WTC11 (cell line): Measurements from ENCODE around the gene SAFB2. TPM values are rescaled to one million over a fixed set of nuclear protein-coding genes. Genes with fewer than 3 reads are reported as not detected.

Source experiments
- ATAC-seq: fragments of 200-7000 bp; cut with Tn5 transposase; 2 replicates; pipeline ENCODE4 v1.10.0; 2021; ENCODE audit warnings: mild to moderate bottlenecking, moderate library complexity
- CTCF ChIA-PET: fragments of 300-600 bp; sonication (Branson Sonifier 250); formaldehyde crosslinking; loops from one replicate; lab custom pipeline; 2021; ENCODE audit warnings: antibody characterized with exemption; lab: Charles Lee
- POLR2A ChIA-PET: fragments of 350-600 bp; sonication (Branson Sonifier 250); formaldehyde crosslinking; loops from one replicate; lab custom pipeline; 2021; ENCODE audit warnings: antibody characterized with exemption; lab: Charles Lee
- DNase-seq: peaks from one replicate; pipeline ENCODE4 v3.0.0; 2021; ENCODE audit warnings: low spot score
- H3K27ac Mint-ChIP-seq: 2 replicates; pipeline ENCODE4 v1.8.0; 2021; ENCODE audit warnings: mixed read lengths
- H3K27me3 Mint-ChIP-seq: 2 replicates; pipeline ENCODE4 v1.8.0; 2021; ENCODE audit warnings: low read depth, mild to moderate bottlenecking, moderate library complexity, mixed read lengths
- H3K36me3 Mint-ChIP-seq: 2 replicates; pipeline ENCODE4 v1.8.0; 2021; ENCODE audit warnings: mixed read lengths
- H3K4me1 Mint-ChIP-seq: 2 replicates; pipeline ENCODE4 v1.8.0; 2022; ENCODE audit warnings: mixed read lengths
- H3K4me3 Mint-ChIP-seq: 2 replicates; pipeline ENCODE4 v1.8.0; 2021; ENCODE audit warnings: mild to moderate bottlenecking, moderate library complexity, mixed read lengths
- H3K9me3 Mint-ChIP-seq: 2 replicates; pipeline ENCODE4 v1.8.0; 2021; ENCODE audit warnings: mixed read lengths
- AFF4 ChIP-seq: sonication (generic); formaldehyde crosslinking; IDR thresholded peaks from 2 replicates; pipeline ENCODE4 v1.8.1; 2023; ENCODE audit warnings: mild to moderate bottlenecking, missing genetic modification reagents, borderline replicate concordance
- ARID4B ChIP-seq: sonication (generic); formaldehyde crosslinking; IDR thresholded peaks from 2 replicates; pipeline ENCODE4 v1.8.0; 2023; ENCODE audit warnings: missing genetic modification reagents, mild to moderate bottlenecking, borderline replicate concordance
- ATF2 ChIP-seq: sonication (generic); formaldehyde crosslinking; IDR thresholded peaks from 2 replicates; pipeline ENCODE4 v1.8.1; 2022; ENCODE audit warnings: low read depth, missing genetic modification reagents, borderline replicate concordance
- CDX4 ChIP-seq: fragments of 250-450 bp; sonication (Bioruptor Pico); IDR thresholded peaks from 2 replicates; pipeline ENCODE4 v1.9.0; 2021; ENCODE audit warnings: moderate library complexity, mild to moderate bottlenecking, inconsistent platforms, borderline replicate concordance
- ELF4 ChIP-seq: sonication (generic); formaldehyde crosslinking; IDR thresholded peaks from 2 replicates; pipeline ENCODE4 v1.8.1; 2022; ENCODE audit warnings: low read depth, mild to moderate bottlenecking, moderate library complexity, missing genetic modification reagents
- ETV6 ChIP-seq: sonication (generic); formaldehyde crosslinking; IDR thresholded peaks from 2 replicates; pipeline ENCODE4 v1.8.1; 2022; ENCODE audit warnings: mild to moderate bottlenecking, missing genetic modification reagents
- FOXJ3 ChIP-seq: sonication (generic); formaldehyde crosslinking; IDR thresholded peaks from 2 replicates; pipeline ENCODE4 v1.9.0; 2021; ENCODE audit warnings: missing genetic modification reagents, mild to moderate bottlenecking, borderline replicate concordance
- GABPB1 ChIP-seq: sonication (generic); formaldehyde crosslinking; IDR thresholded peaks from 2 replicates; pipeline ENCODE4 v1.8.1; 2023; ENCODE audit warnings: mild to moderate bottlenecking, missing genetic modification reagents
- IRF2 ChIP-seq: sonication (generic); formaldehyde crosslinking; IDR thresholded peaks from 2 replicates; pipeline ENCODE4 v1.8.0; 2022; ENCODE audit warnings: low read depth, missing genetic modification reagents, borderline replicate concordance
- KAT7 ChIP-seq: sonication (generic); formaldehyde crosslinking; IDR thresholded peaks from 2 replicates; pipeline ENCODE4 v1.8.1; 2023; ENCODE audit warnings: missing genetic modification reagents, mild to moderate bottlenecking, borderline replicate concordance
- NFATC4 ChIP-seq: fragments of 250-450 bp; sonication (Bioruptor Pico); IDR thresholded peaks from 2 replicates; pipeline ENCODE4 v1.9.0; 2021; ENCODE audit warnings: mild to moderate bottlenecking
- NR2C2 ChIP-seq: sonication (generic); formaldehyde crosslinking; IDR thresholded peaks from 2 replicates; pipeline ENCODE4 v1.8.0; 2022; ENCODE audit warnings: mild to moderate bottlenecking, missing genetic modification reagents
- PREB ChIP-seq: sonication (generic); formaldehyde crosslinking; IDR thresholded peaks from 2 replicates; pipeline ENCODE4 v1.8.1; 2022; ENCODE audit warnings: mild to moderate bottlenecking, missing genetic modification reagents, moderate library complexity, borderline replicate concordance
- SMAD4 ChIP-seq: sonication (generic); formaldehyde crosslinking; IDR thresholded peaks from 2 replicates; pipeline ENCODE4 v1.8.0; 2022; ENCODE audit warnings: mild to moderate bottlenecking, missing genetic modification reagents
- SP1 ChIP-seq: sonication (generic); formaldehyde crosslinking; conservative IDR thresholded peaks from 2 replicates; pipeline ENCODE4 v1.8.1; 2022; ENCODE audit warnings: missing genetic modification reagents
- ZBTB43 ChIP-seq: sonication (generic); formaldehyde crosslinking; IDR thresholded peaks from 2 replicates; pipeline ENCODE4 v1.8.1; 2023; ENCODE audit warnings: mild to moderate bottlenecking, missing genetic modification reagents
- ZNF232 ChIP-seq: sonication (generic); formaldehyde crosslinking; IDR thresholded peaks from 2 replicates; pipeline ENCODE4 v1.8.0; 2022; ENCODE audit warnings: mild to moderate bottlenecking, missing genetic modification reagents
- ZNF263 ChIP-seq: sonication (generic); formaldehyde crosslinking; IDR thresholded peaks from 2 replicates; pipeline ENCODE4 v1.8.1; 2022; ENCODE audit warnings: low read depth, mild to moderate bottlenecking, moderate library complexity, missing genetic modification reagents
- ZNF281 ChIP-seq: sonication (generic); formaldehyde crosslinking; IDR thresholded peaks from 2 replicates; pipeline ENCODE4 v1.8.0; 2023; ENCODE audit warnings: mild to moderate bottlenecking, missing genetic modification reagents
- ZNF423 ChIP-seq: fragments of 250-450 bp; sonication (Bioruptor Pico); IDR thresholded peaks from 2 replicates; pipeline ENCODE4 v2.1.2; 2022; ENCODE audit warnings: mild to moderate bottlenecking, moderate library complexity
- total RNA-seq: library from RNA; stranded (reverse); gene quantifications from 3 replicates; pipeline ENCODE4 v1.2.3, GENCODE V29; 2021

Gene SAFB2
- total RNA-seq, 1 experiment from 2014 or later: 100 TPM

- TF ChIP-seq ARID4B (CRISPR knock-in tag): no peak
- TF ChIP-seq FOXJ3: no peak
- TF ChIP-seq NR2C2 (CRISPR knock-in tag): no peak
- no peak for TF ChIP-seq ZNF232
- TF ChIP-seq GABPB1: no peak
- no peak for TF ChIP-seq ZNF263 (CRISPR knock-in tag)
- TF ChIP-seq ZNF423 (CRISPR knock-in tag): no peak
- TF ChIP-seq PREB (CRISPR knock-in tag): no peak
- no peak for TF ChIP-seq NFATC4
- no peak for TF ChIP-seq ZNF281
- TF ChIP-seq AFF4 (CRISPR knock-in tag): no peak
These were observed 21.8 kb downstream of the SAFB2 start (continued) for GRCh38 chr19:5600797-5601196.

- H3K4me1 Mint-ChIP-seq: no peaks in the 10 kb centered on the region
- peaks cover 79% of the 10 kb centered on the region for H3K36me3 Mint-ChIP-seq
- ATAC-seq (no peak), DNase-seq (no peak)
- ChIA-PET CTCF (no interaction called here), POLR2A (no interaction called here)
- H3K27ac Mint-ChIP-seq: no peak overlapping the region; the same call in 1 of the 2 replicates
- no peaks in the 10 kb centered on the region; the same call in 1 of the 2 replicates for H3K27me3 Mint-ChIP-seq
- H3K4me3 Mint-ChIP-seq: no peak overlapping the region
- H3K9me3 Mint-ChIP-seq: no peaks in the 10 kb centered on the region
- TF ChIP-seq SMAD4 (CRISPR knock-in tag) (no peak), ZBTB43 (CRISPR knock-in tag) (no peak), IRF2 (no peak), ATF2 (CRISPR knock-in tag) (no peak), KAT7 (no peak), ETV6 (no peak), ELF4 (CRISPR knock-in tag) (no peak), SP1 (CRISPR knock-in tag) (no peak), CDX4 (CRISPR knock-in tag) (no peak)
These were observed 26.8 kb downstream of the SAFB2 start for GRCh38 chr19:5595745-5596144.
